IPS DF 6.9 (cell line): ENCODE measurements around the gene HNRNPC.

Experiments
- DNase-seq: peaks from one replicate; pipeline ENCODE4 v3.0.0-alpha.2; 2013; ENCODE audit warnings: low read depth, low spot score
- H3K27ac ChIP-seq: one replicate; pipeline ENCODE4 v1.5.1; 2013; ENCODE audit warnings: low read length, control low read depth
- H3K27me3 ChIP-seq: 2 replicates; pipeline ENCODE4 v1.6.1; 2013; ENCODE audit warnings: mild to moderate bottlenecking, low read length; ENCODE audit not compliant: control insufficient read depth, insufficient read depth
- H3K36me3 ChIP-seq: 2 replicates; pipeline ENCODE4 v1.6.1; 2013; ENCODE audit warnings: low read length; ENCODE audit not compliant: control insufficient read depth, insufficient read depth
- H3K4me1 ChIP-seq: 2 replicates; pipeline ENCODE4 v1.6.1; 2013; ENCODE audit warnings: low read length; ENCODE audit not compliant: control insufficient read depth, insufficient read depth
- H3K4me3 ChIP-seq: 2 replicates; pipeline ENCODE4 v1.5.1; 2013; ENCODE audit warnings: mild to moderate bottlenecking, low read length
- H3K9me3 ChIP-seq: 2 replicates; pipeline ENCODE4 v1.6.1; 2013; ENCODE audit warnings: low read length, inconsistent platforms; ENCODE audit not compliant: control insufficient read depth, insufficient read depth
- WGBS: extraction: QIAGEN DNeasy Blood & Tissue Kit; methylation state at CpG from one replicate; pipeline ENCODE4 v1.1.7; 2013; ENCODE audit warnings: mixed read lengths, missing lambda C conversion rate; ENCODE audit not compliant: insufficient read length, insufficient coverage; 5-methylcytosine and 5-hydroxymethylcytosine counted together

HNRNPC gene

GRCh38 chr14:21194597-21194996 lies 74.6 kb downstream of the HNRNPC start:
- Histone ChIP-seq H3K36me3 (no peaks in the 10 kb centered on the region), H3K4me3 (no peak overlapping the region), H3K27me3 (no peaks in the 10 kb centered on the region), H3K27ac (no peak overlapping the region), H3K9me3 (no peaks in the 10 kb centered on the region), H3K4me1 (peaks cover 4% of the 10 kb centered on the region; the same call in 1 of the 2 replicates)
- DNase-seq: no peak

- no CpG with 5 or more reads among the region's 7 CpGs for WGBS
- Histone ChIP-seq H3K27me3 (no peaks in the 10 kb centered on the region), H3K4me1 (peaks cover 4% of the 10 kb centered on the region; the same call in 1 of the 2 replicates), H3K4me3 (no peak overlapping the region), H3K9me3 (no peaks in the 10 kb centered on the region), H3K27ac (no peak overlapping the region), H3K36me3 (no peaks in the 10 kb centered on the region)
- no peak for DNase-seq
Observed at GRCh38 chr14:21192875-21193535, 76.2 kb downstream of the HNRNPC start.

- no CpG with 5 or more reads among the region's 1 CpG for WGBS
- no peaks in the 10 kb centered on the region for H3K27me3 ChIP-seq
- H3K4me1 ChIP-seq: peaks cover 4% of the 10 kb centered on the region; the same call in 1 of the 2 replicates
- no peak overlapping the region for H3K27ac ChIP-seq
- no peak for DNase-seq
- no peaks in the 10 kb centered on the region for H3K9me3 ChIP-seq
- H3K4me3 ChIP-seq: no peak overlapping the region
- no peaks in the 10 kb centered on the region for H3K36me3 ChIP-seq
Observed at GRCh38 chr14:21192447-21192822, 76.8 kb downstream of the HNRNPC start.

- peaks cover 4% of the 10 kb centered on the region; the same call in 1 of the 2 replicates for H3K4me1 ChIP-seq
- no peaks in the 10 kb centered on the region for H3K27me3 ChIP-seq
- H3K27ac ChIP-seq: no peak overlapping the region
- H3K9me3 ChIP-seq: no peaks in the 10 kb centered on the region
- no peaks in the 10 kb centered on the region for H3K36me3 ChIP-seq
- DNase-seq: peak; percentile 64
- WGBS: no CpG with 5 or more reads among the region's 19 CpGs
- H3K4me3 ChIP-seq: no peak overlapping the region
Observed at GRCh38 chr14:21191809-21192446, 77.3 kb downstream of the HNRNPC start.

GRCh38 chr14:21191261-21191808 lies 77.9 kb downstream of the HNRNPC start:
- H3K27me3 ChIP-seq: no peaks in the 10 kb centered on the region
- peaks cover 4% of the 10 kb centered on the region; the same call in 1 of the 2 replicates for H3K4me1 ChIP-seq
- no peak overlapping the region for H3K27ac ChIP-seq
- no peaks in the 10 kb centered on the region for H3K36me3 ChIP-seq
- no peak overlapping the region for H3K4me3 ChIP-seq
- WGBS: no CpG with 5 or more reads among the region's 7 CpGs
- H3K9me3 ChIP-seq: no peaks in the 10 kb centered on the region
- DNase-seq: no peak

GRCh38 chr14:21185491-21185890 lies 83.8 kb downstream of the HNRNPC start:
- WGBS: no CpG with 5 or more reads among the region's 5 CpGs
- H3K4me3 ChIP-seq: no peak overlapping the region
- H3K9me3 ChIP-seq: no peaks in the 10 kb centered on the region
- no peaks in the 10 kb centered on the region for H3K4me1 ChIP-seq
- H3K36me3 ChIP-seq: no peaks in the 10 kb centered on the region
- H3K27ac ChIP-seq: no peak overlapping the region
- no peak for DNase-seq
- H3K27me3 ChIP-seq: no peaks in the 10 kb centered on the region

GRCh38 chr14:21184254-21184653 lies 85.0 kb downstream of the HNRNPC start:
- no peaks in the 10 kb centered on the region for H3K36me3 ChIP-seq
- no peaks in the 10 kb centered on the region for H3K4me1 ChIP-seq
- no peaks in the 10 kb centered on the region for H3K9me3 ChIP-seq
- H3K27ac ChIP-seq: no peak overlapping the region
- no peak for DNase-seq
- H3K4me3 ChIP-seq: no peak overlapping the region
- no CpG with 5 or more reads among the region's 1 CpG for WGBS
- no peaks in the 10 kb centered on the region for H3K27me3 ChIP-seq

- H3K9me3 ChIP-seq: no peaks in the 10 kb centered on the region
- no peaks in the 10 kb centered on the region for H3K36me3 ChIP-seq
- no peaks in the 10 kb centered on the region for H3K4me1 ChIP-seq
- no peak overlapping the region for H3K27ac ChIP-seq
- no CpG with 5 or more reads among the region's 2 CpGs for WGBS
- H3K27me3 ChIP-seq: no peaks in the 10 kb centered on the region
- DNase-seq: no peak
- H3K4me3 ChIP-seq: no peak overlapping the region
Observed at GRCh38 chr14:21182166-21182565, 87.1 kb downstream of the HNRNPC start.

GRCh38 chr14:21171128-21171527 lies 98.1 kb downstream of the HNRNPC start:
- Histone ChIP-seq H3K4me3 (no peak overlapping the region), H3K4me1 (no peaks in the 10 kb centered on the region), H3K9me3 (no peaks in the 10 kb centered on the region), H3K27me3 (no peaks in the 10 kb centered on the region), H3K27ac (no peak overlapping the region), H3K36me3 (no peaks in the 10 kb centered on the region)
- DNase-seq: no peak
- WGBS: no CpG with 5 or more reads among the region's 2 CpGs

GRCh38 chr14:21169573-21169972 lies 99.7 kb downstream of the HNRNPC start:
- Histone ChIP-seq H3K4me3 (no peak overlapping the region), H3K27me3 (no peaks in the 10 kb centered on the region), H3K4me1 (no peaks in the 10 kb centered on the region), H3K27ac (no peak overlapping the region), H3K9me3 (no peaks in the 10 kb centered on the region), H3K36me3 (no peaks in the 10 kb centered on the region)
- no CpG with 5 or more reads among the region's 4 CpGs for WGBS
- no peak for DNase-seq
